Erythroblast (primary cell): Measurements from ENCODE around the gene MYCBP2.

Experiments
- GATA1 ChIP-seq: IDR thresholded peaks from 2 replicates; pipeline ENCODE4 v1.6.1; 2011; ENCODE audit warnings: low read depth, mild to moderate bottlenecking, control low read depth, low read length, moderate library complexity
- POLR2A ChIP-seq: IDR thresholded peaks from 2 replicates; pipeline ENCODE4 v1.6.1; 2011; ENCODE audit warnings: mild to moderate bottlenecking, low read length

- TF ChIP-seq POLR2A (no peak), GATA1 (no peak)
Observed at GRCh38 chr13:77002590-77003190, 324.2 kb downstream of the MYCBP2 start.
